ENCODE results near the gene NUP37.
A peak's percentile ranks its signal among the peaks of the same experiment; 100 is the strongest.

Gene NUP37

GRCh38 chr12:102063069-102063468 is 56.8 kb downstream of the NUP37 start:
- Mint-ChIP-seq H3K4me3 (no peak overlapping the region), H3K27ac (no peak overlapping the region), H3K27me3 (peaks cover 8% of the 10 kb centered on the region), H3K36me3 (peaks cover 26% of the 10 kb centered on the region), H3K4me1 (peaks cover 53% of the 10 kb centered on the region), H3K9me3 (peaks cover 6% of the 10 kb centered on the region)
- CTCF ChIA-PET, result no interaction called here
- DNase-seq, result no peak

DNA sequence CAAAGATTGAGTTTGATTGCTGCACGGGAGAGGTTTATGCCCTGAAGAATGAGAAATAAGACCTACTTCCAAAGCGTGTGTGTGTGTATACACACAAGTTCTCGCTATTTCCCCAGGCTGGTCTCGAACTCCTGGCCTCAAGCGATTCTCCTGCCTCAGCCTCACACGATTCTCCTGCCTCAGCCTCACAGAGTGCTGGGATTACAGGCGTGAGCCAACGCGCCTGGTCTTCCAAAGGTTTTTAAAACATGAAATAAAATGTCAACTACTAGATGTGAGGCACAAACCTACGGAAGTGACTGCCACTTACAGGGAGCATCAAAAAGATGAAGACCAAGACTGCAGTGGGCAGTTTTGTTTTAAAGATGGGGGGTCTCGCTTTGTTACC is 57.5 kb downstream of the NUP37 start:
- peaks cover 33% of the 10 kb centered on the region for H3K36me3 Mint-ChIP-seq
- H3K4me3 Mint-ChIP-seq, result peak overlapping the region; percentile 90
- H3K4me1 Mint-ChIP-seq, result peaks cover 56% of the 10 kb centered on the region
- peaks cover 6% of the 10 kb centered on the region for H3K9me3 Mint-ChIP-seq
- H3K27ac Mint-ChIP-seq, result peak overlapping the region; percentile 97
- peaks cover 8% of the 10 kb centered on the region for H3K27me3 Mint-ChIP-seq
- DNase-seq, result no peak
- CTCF ChIA-PET, result interaction anchor here (0.6 kb wide), 1 partner anchor 18 kb away, joined by 3 read pairs; no protein-coding TSS in a partner anchor

DNA sequence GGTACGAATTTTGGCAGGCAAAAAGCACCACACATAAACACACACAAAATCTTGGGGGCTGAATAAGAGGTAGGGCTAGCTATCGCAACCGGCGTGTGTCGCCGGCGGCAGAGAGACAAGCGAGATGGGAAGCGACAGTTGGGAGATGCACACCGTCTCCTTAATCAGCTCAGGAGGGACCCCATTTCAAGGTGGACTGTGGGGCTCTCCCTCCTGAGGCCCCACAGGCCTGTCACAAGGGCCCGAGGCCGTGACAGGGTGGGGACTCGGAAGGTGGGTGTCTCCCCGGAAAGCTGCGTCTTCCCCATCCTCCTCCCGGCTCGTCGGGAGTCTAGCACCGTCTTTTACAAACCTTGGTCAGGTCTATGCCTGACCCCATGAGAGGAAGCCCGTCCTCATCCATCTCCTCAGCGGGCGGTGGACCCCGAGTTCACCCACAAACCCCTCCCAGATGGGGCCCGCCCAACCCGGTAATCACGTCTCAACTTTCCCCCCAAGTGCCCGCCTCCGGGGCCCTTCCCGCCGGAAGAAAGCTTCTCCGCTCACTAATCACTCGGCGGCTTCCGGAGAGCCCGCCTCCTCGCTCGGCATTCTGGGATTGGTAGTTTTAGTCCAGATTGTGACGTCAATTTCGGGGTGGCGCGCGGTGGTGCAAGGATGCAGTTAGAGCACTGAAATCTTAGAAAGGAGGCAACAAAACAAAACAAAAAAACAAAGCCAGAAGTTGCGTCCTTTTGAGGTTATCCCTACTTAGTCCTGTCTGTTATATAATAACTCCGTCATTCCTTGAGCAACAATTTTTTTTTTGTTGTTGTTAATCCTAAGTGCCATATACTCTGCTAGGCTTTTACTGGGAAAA is 58.1 kb downstream of the NUP37 start, which contains the start of gene WASHC3:
WASHC3 (minus strand) TSS at position 432 of the 859 bp plus-strand sequence; CDS start at position 403, 29 bp downstream.
- Mint-ChIP-seq H3K27ac (peak within 1 kb of the TSS; percentile 97), H3K9me3 (peaks cover 6% of the 10 kb centered on the region), H3K27me3 (peaks cover 8% of the 10 kb centered on the region), H3K36me3 (peaks cover 38% of the 10 kb centered on the region), H3K4me1 (peaks cover 59% of the 10 kb centered on the region), H3K4me3 (peak within 1 kb of the TSS; percentile 90)
- CTCF ChIA-PET, result interaction anchor here (0.6 kb wide), 1 partner anchor 18 kb away, joined by 3 read pairs; no protein-coding TSS in a partner anchor
- peak; percentile 98 for DNase-seq

- Mint-ChIP-seq H3K4me1 (peaks cover 64% of the 10 kb centered on the region), H3K27me3 (peaks cover 8% of the 10 kb centered on the region), H3K36me3 (peaks cover 44% of the 10 kb centered on the region), H3K27ac (peak overlapping the region; percentile 97), H3K4me3 (peak overlapping the region; percentile 90), H3K9me3 (peaks cover 6% of the 10 kb centered on the region)
- CTCF ChIA-PET, result no interaction called here
- DNase-seq, result peak; percentile 25
These were observed 58.8 kb downstream of the NUP37 start for GRCh38 chr12:102061096-102061559.

- H3K4me3 Mint-ChIP-seq, result peak overlapping the region; percentile 44
- CTCF ChIA-PET, result no interaction called here
- H3K4me1 Mint-ChIP-seq, result peaks cover 69% of the 10 kb centered on the region
- peak; percentile 29 for DNase-seq
- peak overlapping the region; percentile 93 for H3K27ac Mint-ChIP-seq
- H3K27me3 Mint-ChIP-seq, result peaks cover 3% of the 10 kb centered on the region
- peaks cover 6% of the 10 kb centered on the region for H3K9me3 Mint-ChIP-seq
- H3K36me3 Mint-ChIP-seq, result peaks cover 59% of the 10 kb centered on the region
These were observed 60.6 kb downstream of the NUP37 start for GRCh38 chr12:102059343-102059742.

DNA sequence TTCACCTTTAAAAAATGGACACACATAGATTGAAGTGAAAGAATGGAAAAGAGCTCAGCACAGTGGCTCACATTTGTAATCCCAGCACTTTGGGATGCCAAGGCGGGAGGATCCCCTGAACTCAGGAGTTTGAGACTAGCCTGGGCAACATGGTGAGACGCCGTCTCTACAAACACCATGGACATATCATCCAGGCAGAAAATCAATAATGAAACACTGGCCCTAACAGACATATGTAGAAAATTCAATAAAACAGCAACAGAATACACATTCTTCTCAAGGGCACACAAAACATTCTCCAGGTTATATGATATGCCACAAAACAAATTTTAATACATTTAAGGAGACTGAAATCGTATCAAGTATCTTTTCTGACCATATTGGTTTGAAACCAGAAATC is 65.6 kb downstream of the NUP37 start:
- no peaks in the 10 kb centered on the region for H3K27me3 Mint-ChIP-seq
- no peak overlapping the region for H3K4me3 Mint-ChIP-seq
- no peak overlapping the region for H3K27ac Mint-ChIP-seq
- peaks cover 40% of the 10 kb centered on the region for H3K4me1 Mint-ChIP-seq
- peaks cover 2% of the 10 kb centered on the region for H3K9me3 Mint-ChIP-seq
- CTCF ChIA-PET, result no interaction called here
- no peak for DNase-seq
- peaks cover 73% of the 10 kb centered on the region for H3K36me3 Mint-ChIP-seq

GRCh38 chr12:102053062-102053349 is 66.9 kb downstream of the NUP37 start:
- no peak for DNase-seq
- H3K27me3 Mint-ChIP-seq, result no peaks in the 10 kb centered on the region
- peaks cover 30% of the 10 kb centered on the region for H3K4me1 Mint-ChIP-seq
- H3K36me3 Mint-ChIP-seq, result peaks cover 72% of the 10 kb centered on the region
- H3K4me3 Mint-ChIP-seq, result no peak overlapping the region
- H3K9me3 Mint-ChIP-seq, result no peaks in the 10 kb centered on the region
- CTCF ChIA-PET, result no interaction called here
- no peak overlapping the region for H3K27ac Mint-ChIP-seq

DNA sequence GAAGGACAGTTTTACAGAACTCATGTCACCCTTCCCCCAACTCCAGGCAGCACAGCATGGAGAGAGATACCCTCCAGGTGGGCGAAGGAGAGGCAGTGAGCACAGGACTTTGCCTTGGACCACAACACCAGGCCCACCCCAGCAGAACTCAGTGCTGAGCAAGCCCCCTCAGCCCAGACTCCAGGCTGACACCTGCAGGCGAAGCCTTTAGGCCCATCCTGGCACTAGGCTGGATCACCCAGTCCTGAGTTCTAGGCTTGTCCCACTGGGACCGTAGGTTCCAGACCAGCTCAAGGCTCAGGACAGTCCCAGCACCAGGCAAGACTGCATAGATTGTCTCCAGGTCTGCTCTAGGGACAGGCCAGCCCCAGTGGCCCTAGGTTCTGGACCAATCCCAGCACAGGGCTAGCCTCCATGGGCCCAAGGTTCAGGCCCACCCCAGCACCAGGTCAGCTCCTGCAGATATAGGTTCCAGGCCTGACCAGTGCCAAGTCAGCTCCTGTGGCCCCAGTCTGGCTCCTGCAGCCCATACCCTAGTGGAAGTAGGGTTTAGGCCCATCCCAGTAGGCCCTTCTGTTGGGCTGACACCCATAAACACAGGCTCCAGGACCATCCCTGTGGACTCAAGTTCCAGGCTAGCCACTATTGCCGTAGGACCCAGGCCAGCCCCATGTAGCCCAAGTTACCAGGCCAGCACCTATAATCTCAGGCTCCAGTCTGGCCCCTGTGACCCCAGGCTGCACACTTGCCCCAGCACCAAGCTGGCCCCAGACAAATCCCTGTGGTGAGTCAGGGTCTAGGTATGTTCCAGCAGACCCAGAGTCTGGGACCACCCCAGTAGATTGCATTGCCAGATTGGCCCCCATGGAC is 67.5 kb downstream of the NUP37 start:
- Mint-ChIP-seq H3K36me3 (peaks cover 70% of the 10 kb centered on the region), H3K4me3 (no peak overlapping the region), H3K4me1 (peaks cover 26% of the 10 kb centered on the region), H3K27ac (no peak overlapping the region), H3K9me3 (no peaks in the 10 kb centered on the region), H3K27me3 (no peaks in the 10 kb centered on the region)
- no peak for DNase-seq
- CTCF ChIA-PET, result no interaction called here

DNA sequence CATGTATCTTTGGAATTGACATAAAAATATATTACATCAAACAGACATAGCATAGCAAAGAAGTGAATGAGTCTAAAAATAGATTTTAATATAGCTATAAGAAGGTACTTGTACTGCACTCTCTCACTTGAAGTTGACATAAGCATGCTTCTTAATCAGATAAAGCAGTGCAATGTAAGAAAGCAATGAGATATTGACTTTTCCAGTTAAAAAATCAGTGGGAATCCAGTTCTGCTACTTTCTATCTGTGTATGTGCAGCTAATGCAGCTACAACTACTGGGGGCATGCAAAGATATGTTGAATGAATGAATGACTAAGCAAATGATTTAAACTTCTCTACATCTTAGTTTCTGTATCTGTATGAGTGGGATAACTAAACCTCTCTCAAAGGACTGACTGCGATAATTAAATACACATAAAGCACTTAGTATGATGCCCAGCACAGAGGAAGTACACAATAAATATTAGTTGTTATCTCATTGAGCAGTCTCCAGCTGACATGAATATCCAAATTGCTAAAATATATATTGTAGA is 68.4 kb downstream of the NUP37 start:
- peaks cover 21% of the 10 kb centered on the region for H3K4me1 Mint-ChIP-seq
- H3K9me3 Mint-ChIP-seq, result no peaks in the 10 kb centered on the region
- H3K27me3 Mint-ChIP-seq, result no peaks in the 10 kb centered on the region
- H3K27ac Mint-ChIP-seq, result no peak overlapping the region
- no peak overlapping the region for H3K4me3 Mint-ChIP-seq
- no peak for DNase-seq
- CTCF ChIA-PET, result no interaction called here
- peaks cover 65% of the 10 kb centered on the region for H3K36me3 Mint-ChIP-seq

- H3K9me3 Mint-ChIP-seq, result no peaks in the 10 kb centered on the region
- H3K4me3 Mint-ChIP-seq, result no peak overlapping the region
- H3K27ac Mint-ChIP-seq, result peak overlapping the region; percentile 37
- no peak for DNase-seq
- peaks cover 19% of the 10 kb centered on the region for H3K4me1 Mint-ChIP-seq
- no peaks in the 10 kb centered on the region for H3K27me3 Mint-ChIP-seq
- peaks cover 62% of the 10 kb centered on the region for H3K36me3 Mint-ChIP-seq
- CTCF ChIA-PET, result no interaction called here
These were observed 69.1 kb downstream of the NUP37 start for GRCh38 chr12:102050660-102051430.

DNA sequence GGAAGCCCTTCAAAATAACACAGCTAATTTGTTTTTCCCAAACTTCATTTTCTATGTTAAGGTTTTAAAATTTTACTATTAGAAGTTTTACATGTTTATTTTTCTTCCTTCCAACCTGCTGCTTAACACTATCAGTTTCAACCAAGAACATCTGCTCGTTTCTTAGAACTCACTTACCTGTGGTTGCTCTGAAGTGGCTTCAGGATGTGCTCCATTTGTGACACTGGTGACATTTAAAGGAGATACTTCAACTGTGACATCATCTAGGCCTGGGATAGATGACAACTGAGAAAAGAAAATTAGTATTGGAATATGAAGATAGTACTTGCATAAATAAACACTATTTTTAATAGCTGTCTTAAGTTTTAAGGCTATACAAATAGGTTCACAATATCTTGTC is 76.0 kb downstream of the NUP37 start:
- Mint-ChIP-seq H3K9me3 (no peaks in the 10 kb centered on the region), H3K27ac (peak overlapping the region; percentile 77), H3K4me1 (peaks cover 18% of the 10 kb centered on the region), H3K4me3 (peak overlapping the region; percentile 10), H3K36me3 (peaks cover 34% of the 10 kb centered on the region), H3K27me3 (no peaks in the 10 kb centered on the region)
- peak; percentile 64 for DNase-seq
- CTCF ChIA-PET, result interaction anchor here (0.8 to 0.9 kb wide), 2 partner anchors 18 to 27 kb away, joined by 3 read pairs; partner anchors contain the start of gene WASHC3

DNA sequence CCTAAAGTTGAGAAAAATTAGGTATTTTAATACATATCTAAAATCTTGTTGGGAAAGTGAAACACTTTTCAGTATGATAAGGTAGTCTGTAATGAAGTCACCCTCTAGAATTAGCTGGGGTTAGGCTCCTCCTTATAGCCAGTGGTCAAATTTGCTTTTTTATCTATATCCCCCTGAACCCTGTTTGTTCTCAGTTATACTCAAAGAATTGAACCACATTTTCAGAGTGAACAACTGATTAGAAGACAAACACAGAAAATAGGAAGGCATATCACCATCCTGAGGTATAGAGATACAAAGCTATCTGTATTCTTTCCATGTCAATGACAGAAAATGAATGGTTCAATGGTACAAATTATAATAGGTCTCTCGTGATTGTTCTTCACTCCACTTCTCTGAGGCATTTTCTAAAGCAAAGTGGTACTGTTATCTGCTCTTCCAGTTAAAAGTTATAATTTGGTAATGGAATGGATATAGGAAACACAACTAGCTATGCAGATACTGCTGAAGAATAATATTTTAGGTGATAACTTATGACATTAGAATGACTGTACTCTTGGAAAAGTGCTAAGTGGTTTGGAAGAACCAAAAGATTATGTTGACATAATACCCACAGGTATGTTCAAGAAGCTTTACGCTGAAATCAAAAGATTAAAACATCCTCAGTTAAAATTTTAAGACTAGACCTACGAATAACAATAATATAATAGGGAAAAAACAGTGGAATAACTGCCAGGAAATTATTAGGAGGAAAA is 85.7 kb downstream of the NUP37 start:
- no peak for DNase-seq
- no peaks in the 10 kb centered on the region for H3K4me1 Mint-ChIP-seq
- H3K27ac Mint-ChIP-seq, result no peak overlapping the region
- CTCF ChIA-PET, result no interaction called here
- H3K36me3 Mint-ChIP-seq, result peaks cover 54% of the 10 kb centered on the region
- H3K9me3 Mint-ChIP-seq, result no peaks in the 10 kb centered on the region
- no peaks in the 10 kb centered on the region for H3K27me3 Mint-ChIP-seq
- H3K4me3 Mint-ChIP-seq, result no peak overlapping the region

DNA sequence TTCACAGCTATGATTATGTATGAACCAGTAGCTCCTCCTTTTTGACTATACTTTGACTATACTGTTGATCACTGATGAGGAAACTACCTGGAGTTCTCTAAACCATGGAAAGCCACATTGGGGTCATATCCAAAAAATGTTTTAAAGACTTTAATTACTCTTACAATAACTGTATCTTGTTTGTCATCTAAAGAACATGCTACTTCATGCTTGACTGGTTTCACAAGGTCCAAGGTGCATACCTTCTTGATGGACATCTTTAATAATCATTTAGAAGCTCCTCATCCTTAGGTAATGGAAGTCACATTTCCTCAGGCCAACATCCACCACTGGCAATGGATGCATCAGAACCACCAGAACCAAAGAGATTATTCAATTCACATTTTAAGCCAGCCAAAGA is 88.1 kb downstream of the NUP37 start:
- Mint-ChIP-seq H3K4me3 (no peak overlapping the region), H3K9me3 (no peaks in the 10 kb centered on the region), H3K27me3 (no peaks in the 10 kb centered on the region), H3K36me3 (peaks cover 46% of the 10 kb centered on the region), H3K27ac (no peak overlapping the region), H3K4me1 (no peaks in the 10 kb centered on the region)
- CTCF ChIA-PET, result no interaction called here
- no peak for DNase-seq

All from activated naive CD4-positive, alpha-beta T cell treated with anti-CD3 and anti-CD28 coated beads, Interleukin-2, amount 10 ng/mL, durations not matched to agents 7 days and 5 days (primary cell).